MM.1S (cell line): ENCODE results near the gene GAL.

Experiments used
- CTCF ChIP-seq: fragments of 300-600 bp; sonication (generic); IDR thresholded peaks from 2 replicates; pipeline ENCODE4 v1.5.1; 2016; ENCODE audit warnings: antibody characterized with exemption, low read length, mixed read lengths
- EZH2 ChIP-seq: fragments of 300-600 bp; sonication (generic); optimal IDR thresholded peaks from 2 replicates; pipeline ENCODE3; 2017; ENCODE audit warnings: low read depth, mild to moderate bottlenecking, antibody characterized with exemption, low read length, mixed read lengths

- TF ChIP-seq CTCF (no peak), EZH2 (no peak)
Measured at GRCh38 chr11:68661697-68662603, 22.4 kb upstream of the GAL start.
